Activated T-cell treated with anti-CD3 and anti-CD28 coated beads for 48 hours (primary cell): ENCODE results near the gene FER.

ENCODE experiments used
- DNase-seq: peaks from one replicate; pipeline ENCODE4 v3.0.0-alpha.2; 2020; ENCODE audit warnings: low read depth

FER gene

DNA sequence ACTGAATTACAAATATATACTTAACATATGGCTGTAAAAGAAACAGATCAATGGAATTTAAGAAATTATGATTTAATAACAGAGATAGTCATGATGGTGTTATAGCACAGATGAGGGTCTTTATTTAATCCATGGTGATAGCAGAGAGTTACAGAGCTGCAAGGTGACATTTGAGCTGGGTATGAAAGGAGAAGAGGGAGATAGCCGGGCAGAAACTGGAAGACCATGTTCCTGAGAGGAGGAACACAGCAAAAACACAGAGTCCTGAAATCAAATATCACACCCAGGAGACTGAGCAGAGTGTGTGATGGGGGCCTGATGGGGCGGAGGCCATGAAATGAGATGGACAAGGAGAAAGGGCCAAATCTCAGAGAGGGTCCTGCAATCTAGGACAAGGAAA is 498.7 kb downstream of the FER start:
- DNase-seq = no peak
